Vagina (tissue), 2 donors: ENCODE results near the gene CLEC6A.

Source experiments
- CTCF ChIP-seq, 3 experiments: fragments of 450-650 bp in 2 of 3; fragments of 200-600 bp in 1 of 3; sonication (generic) in 1 of 3; IDR thresholded peaks; one replicate each; pipeline ENCODE4 v1.5.1; 2017 to 2019; ENCODE audit warnings: antibody characterized with exemption in 3 of 3, mild to moderate bottlenecking in 2 of 3, moderate library complexity in 2 of 3
- POLR2AphosphoS5 ChIP-seq, 2 donors: sonication (generic); formaldehyde crosslinking; IDR thresholded peaks; one replicate each; pipeline ENCODE4 v1.9.0; 2017; ENCODE audit warnings: antibody characterized with exemption in 2 of 2, mild to moderate bottlenecking in 2 of 2, low read depth in 1 of 2; ENCODE audit not compliant: insufficient read depth in 1 of 2

GRCh38 chr12:8527250-8528130 is 71.7 kb downstream of the CLEC6A start:
- TF ChIP-seq CTCF (IDR thresholded peaks at IDR 0.05) (no peak), POLR2AphosphoS5 (IDR thresholded peaks at IDR 0.05; ENCODE audit: insufficient read depth in 1 of 2, low read depth in 1 of 2) (no peak)
